NCI-H1048 (cell line): ENCODE results near the gene ZNF804B.
"Not testable (repeated sequence)": the region's sequence is repeated elsewhere in the genome, so short reads cannot be mapped to it uniquely, and the experiment has no call there.

Experiments
- DNase-seq: peaks from one replicate; lab custom pipeline; 2025; lab: John Stamatoyannopoulos, UW

Gene ZNF804B

DNA sequence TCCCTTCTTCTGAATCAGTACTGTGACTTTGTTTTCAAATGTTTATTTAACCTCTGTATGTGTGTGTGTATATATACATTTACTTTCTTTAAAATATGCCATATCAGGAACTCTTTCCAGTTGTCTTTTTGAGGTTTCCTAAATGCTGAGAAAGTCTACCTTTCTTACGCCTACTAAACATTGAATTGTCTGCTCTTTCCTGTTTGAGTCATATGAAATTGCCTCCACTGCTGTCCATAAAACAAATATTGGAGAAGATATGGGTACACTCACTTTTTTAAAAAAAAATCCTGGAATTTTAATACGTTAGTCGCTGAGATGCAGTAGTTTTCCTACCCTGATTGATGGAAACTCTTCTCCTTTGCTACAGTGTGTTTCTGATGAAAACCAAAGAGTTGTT is 334.8 kb downstream of the ZNF804B start:
- DNase-seq = no peak

DNA sequence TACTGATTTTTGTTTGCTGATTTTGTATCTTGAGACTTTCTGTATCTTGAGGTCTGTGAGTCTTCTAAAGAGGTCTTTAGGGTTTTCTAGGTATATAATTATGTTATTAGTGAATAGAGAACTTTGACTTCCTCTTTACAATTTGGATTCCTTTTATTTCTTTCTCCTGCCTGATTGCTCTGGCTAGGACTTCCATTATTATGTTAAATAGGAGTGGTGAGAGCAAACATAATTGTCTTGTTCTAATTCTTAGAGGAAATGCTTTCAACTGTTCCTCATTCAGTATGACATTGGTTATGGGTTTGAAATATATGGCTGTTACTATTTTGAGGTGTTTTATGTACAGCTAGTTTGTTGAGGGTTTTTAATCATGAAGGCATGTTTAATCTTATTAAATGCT is 344.1 kb downstream of the ZNF804B start:
- no peak for DNase-seq

DNA sequence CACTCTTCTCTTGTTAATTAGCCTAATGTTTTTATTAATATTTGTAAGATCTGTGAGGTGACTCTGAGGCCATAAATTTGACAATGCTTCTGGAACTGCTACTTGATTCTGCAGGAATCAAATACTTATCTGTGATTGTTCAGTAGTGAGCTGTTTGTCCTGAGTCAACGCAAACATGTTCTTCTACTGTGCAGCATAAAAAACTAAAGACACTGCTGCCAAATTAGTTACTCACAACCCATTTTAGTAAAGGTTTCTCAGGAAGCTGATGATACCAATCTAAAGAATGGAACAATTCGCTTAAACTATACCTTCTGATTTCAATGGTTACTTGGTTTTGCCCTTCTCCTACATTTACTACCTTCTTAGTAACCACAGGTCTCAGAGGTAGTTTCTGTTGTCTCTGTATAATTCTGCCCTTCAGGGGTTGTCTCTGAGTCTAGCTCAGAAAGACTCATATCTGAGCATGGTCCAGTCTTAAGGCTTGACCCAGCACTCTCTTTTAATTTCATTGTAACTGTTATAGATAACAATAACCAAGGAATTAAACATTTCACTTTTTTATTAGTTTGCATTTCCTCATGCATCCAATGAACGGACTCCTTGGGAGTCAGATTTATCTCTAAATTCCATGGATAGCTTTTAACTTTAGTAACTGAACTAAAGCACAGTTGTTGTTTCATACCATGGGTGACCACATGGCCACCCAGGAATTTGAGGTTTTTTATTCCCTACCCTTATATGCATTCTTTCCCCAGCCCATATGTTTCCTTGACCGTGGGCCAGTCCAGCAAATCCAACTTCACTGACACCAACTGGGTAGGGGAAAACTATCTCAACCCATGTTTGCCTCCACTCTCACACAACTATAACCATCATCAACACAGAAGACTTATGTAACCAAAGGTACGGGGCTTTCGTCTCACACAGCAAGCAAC is 345.5 kb downstream of the ZNF804B start:
- DNase-seq = no peak

DNA sequence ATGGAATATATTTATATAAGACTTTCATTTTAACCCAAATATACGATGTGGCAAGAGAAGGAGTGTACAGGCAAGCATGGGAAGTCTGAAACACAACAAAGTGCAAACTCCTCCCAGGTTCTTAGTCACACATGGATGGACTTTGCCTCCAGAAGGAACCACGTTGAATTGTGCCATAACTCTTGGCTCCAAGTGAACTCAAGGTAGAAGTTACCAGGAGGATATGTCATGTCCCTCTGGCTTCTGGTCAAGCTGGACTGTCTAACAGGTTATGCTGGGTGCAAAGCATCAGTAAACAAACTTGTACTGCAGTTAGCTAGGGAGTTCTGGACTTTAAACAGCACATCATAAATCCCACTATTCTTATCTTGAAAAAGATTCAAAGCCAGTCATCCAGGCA is 364.4 kb downstream of the ZNF804B start:
- no peak for DNase-seq

DNA sequence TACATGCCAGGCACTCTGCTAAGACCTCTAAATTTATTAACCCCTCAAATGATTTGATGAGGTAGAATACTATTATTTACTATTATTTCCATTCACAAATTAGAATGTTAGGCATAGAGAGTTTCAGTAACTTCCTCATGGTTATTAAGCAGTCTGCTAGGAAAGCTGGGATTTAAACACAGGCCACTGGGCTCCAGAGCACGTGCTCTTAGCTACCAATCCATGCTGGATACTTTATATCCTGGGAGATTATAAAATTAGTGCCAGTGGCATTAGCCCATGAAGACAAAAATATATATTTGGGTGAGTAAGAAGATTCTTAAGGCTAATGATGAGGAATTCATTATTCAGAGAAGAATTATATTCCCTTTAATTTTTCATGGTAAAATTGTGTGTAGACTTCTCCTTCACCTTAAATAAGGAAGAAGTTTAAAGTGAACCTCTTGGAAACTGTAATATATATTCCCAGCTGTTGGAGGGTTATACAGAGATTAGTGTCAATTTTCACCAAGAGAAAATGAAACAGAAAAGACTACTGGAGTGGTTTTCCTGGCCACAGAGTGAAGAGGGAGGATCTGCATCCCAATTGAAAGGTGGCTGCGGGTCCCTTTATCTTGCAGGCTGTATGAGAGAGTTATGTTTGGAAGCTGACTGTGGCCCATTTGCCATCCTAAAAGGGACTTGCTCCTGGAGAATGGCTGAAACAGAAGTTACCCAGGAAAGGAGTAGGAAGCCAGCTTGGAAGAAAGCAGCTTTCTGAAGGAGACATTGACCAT is 370.3 kb downstream of the ZNF804B start:
- DNase-seq = no peak

DNA sequence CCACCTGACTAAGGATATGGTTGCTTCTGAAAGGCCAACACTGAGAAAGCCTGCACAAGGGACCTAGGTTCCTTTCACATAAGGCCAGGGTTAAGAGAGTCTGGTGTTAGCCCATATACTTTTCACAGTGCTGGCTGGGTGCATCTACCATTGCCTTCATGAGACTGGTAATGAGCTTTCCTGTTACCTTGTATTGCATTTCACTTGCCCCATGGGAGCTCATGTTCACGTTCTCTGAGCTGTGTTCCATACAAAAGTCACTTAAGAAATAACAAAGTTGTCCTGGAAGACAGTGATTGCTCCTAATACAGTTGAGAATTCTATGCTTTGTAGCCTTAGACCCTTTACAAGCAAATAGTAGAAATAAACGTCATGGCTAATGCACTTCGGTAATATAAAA is 373.9 kb downstream of the ZNF804B start:
- no peak for DNase-seq

DNA sequence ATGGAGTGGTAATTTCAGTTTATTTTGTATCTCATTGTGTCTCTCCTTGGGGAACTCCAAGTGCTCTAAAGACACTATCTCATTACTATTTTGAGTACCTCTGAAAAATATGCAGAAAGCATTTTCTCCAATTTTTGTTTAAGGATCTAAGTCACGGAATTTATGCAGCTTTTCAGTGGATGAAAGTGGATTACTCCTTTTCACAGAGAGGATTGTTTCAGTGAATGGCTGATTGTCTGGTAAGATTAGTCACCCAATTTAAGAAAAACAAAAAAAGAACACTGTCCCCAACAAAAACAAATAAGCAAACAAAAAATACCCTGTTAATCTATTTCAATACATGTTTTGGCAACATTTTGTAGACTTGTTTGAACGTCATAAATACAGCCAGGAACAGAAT is 374.3 kb downstream of the ZNF804B start:
- DNase-seq = no peak

DNA sequence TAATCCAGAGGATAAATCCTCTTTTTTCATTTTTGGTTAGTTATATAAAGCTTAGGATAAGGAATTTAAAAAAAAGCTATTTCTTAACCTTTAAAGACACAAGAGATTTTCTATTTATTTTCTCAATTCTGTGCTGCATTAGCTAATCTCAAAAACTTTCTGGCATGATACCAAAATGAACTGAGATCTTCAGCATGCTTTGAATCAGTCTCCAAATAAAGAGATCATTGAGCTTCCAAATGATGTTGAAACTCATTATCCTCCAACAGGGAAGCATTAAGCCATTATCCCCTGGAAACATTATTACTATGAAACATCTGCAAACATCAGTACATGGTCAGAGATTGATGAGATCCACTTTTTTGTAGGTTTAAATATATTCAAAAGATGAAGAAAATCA is 386.3 kb downstream of the ZNF804B start:
- DNase-seq = no peak

DNA sequence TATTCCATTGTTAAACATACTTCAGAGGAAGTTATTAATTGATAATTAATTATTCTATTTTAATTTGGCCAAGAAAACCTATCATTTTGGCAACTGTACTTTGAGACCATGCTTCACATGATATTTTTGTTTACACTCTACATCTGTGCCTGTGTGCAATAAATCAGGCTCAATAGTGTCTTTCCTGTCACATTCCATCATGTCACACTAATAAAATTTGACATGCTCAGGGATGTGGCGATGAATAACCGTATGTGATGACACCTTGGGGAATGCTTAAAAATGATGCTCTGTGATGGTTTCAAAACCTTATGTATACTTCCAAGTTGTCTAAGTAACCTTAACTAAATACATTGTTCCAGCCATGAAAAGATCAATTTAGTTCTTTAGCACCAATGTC is 400.6 kb downstream of the ZNF804B start:
- DNase-seq = no peak

DNA sequence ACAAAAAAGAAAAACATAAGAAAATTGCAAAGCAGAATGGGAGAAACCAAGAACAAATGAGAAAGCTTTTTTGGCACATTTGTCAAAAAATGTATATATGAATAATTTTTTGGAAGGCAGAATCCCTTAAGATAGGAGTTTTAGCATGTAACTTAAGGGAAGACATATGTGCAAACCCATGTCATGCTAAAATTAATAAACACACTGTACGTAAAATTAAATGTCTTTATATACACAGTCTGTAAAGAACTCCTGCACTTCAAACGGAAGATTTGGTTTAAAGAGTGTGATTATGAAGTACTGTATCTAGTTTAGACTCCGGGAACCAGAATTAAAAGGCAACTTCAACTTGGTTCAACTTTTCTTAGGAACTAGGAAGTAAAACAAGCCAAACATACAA is 405.9 kb downstream of the ZNF804B start:
- no peak for DNase-seq

DNA sequence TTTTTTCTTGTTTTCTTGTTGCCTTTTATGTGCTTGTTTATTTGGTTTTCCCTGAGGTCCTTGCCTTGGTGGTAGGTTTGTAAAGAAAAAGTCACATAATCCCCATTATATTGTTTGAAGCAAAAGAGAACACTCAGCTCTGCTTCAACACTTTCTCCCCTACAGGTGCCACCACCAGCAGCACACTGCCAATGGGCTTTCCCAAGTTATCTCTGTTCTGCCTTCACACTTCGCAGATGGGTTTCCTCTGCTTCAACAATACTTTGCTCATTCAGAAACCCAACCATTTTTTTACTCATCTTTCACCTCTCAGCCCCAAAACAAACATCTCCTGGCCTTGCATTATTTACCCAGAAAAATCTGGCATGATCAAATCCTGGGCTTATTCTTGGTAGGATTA is 411.1 kb downstream of the ZNF804B start:
- no peak for DNase-seq

DNA sequence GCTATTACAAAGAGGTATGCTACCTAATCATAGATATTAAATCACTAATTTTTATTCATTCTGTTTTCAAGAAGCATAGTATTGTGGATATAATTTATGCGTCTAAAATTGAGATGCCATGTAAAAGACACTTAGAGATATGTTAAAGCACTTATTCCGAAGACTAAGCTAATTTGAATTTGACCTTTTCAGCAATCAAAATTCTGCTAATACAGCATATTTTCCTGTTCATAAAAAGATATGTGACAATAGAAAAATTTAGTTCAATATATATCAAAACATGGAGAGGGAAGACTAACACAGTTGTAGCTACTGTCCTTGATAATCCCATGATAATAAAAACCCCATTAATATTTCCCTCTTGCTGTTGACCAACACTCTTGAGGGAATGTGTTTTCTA is 422.6 kb downstream of the ZNF804B start:
- DNase-seq = no peak

DNA sequence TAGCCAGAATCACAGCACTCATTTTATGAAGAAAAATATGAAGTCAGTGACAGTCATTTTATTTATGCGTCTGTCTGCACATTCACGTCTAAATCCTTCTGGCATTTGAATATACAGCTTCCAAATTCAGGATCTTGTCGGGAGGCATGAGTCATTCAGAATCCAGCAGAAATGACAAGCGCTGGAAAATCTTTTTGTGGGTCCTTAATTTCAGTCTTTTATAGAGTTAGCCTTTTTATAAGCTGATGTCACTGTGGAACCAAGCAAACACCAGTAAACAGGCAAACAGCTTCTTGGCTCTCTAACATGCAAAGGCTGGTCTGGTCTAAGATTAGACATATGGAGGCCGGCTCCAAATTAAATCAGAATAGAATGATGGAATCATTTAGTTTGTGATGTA is 424.2 kb downstream of the ZNF804B start:
- DNase-seq = no peak

DNA sequence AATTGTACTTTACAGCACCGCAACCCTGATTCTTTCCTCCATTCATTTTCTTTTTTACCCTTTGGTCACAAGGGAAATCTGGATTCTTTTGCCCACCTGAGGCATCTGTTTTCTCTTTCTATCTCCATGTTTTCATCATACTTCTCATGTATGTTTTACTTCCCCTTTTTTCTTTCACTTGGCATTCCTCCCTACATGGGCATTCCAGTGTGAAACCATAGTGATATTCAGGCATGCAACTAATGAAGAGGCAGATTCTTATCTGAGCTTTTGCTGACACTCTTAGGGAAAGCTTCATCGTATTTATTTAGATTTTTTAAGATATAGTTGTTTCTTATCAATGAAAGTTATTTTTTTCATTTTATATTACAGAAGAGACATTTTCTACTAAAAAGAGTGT is 441.3 kb downstream of the ZNF804B start:
- no peak for DNase-seq

DNA sequence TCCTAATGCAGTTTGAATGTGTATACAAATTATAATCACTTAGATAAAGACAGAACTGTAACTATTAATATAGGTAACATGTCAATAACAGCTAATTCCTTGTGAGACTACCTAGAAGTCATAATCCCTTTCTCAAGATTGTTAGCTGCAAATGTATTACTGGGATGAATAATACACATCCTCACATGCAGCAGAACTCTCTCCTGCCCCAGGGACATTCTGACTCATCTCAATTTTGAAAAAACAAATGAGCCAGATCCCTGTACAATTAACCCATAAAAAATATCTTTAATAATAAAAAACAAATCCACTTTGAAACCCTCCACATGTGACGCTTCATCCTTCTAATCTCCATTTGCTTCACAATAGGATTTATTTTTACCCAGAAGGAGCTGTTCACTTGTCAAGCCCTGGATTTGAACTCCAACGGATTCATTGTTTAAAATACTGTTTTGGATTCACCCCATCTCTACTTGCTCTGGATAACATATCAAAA is 464.4 kb downstream of the ZNF804B start:
- no peak for DNase-seq

DNA sequence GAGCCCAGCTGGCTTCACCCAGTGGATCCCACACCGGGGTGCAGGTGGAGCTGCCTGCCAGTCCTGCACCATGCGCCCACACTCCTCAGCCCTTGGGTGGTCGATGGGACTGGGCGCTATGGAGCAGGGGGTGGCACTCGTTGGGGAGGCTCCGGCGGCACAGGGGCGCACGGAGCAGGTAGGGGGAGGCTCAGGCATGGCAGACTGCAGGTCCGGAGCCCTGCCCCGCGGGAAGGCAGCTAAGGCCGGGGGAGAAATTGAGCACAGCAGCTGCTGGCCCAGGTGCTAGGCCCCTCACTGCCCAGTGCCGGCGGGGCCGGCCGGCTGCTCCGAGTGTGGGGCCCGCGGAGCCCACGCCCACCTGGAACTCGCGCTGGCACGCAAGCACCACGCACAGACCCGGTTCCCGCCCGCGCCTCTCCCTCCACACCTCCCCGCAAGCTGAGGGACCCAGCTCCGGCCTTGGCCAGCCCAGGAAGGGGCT is 469.2 kb downstream of the ZNF804B start:
- DNase-seq = not testable (repeated sequence)

DNA sequence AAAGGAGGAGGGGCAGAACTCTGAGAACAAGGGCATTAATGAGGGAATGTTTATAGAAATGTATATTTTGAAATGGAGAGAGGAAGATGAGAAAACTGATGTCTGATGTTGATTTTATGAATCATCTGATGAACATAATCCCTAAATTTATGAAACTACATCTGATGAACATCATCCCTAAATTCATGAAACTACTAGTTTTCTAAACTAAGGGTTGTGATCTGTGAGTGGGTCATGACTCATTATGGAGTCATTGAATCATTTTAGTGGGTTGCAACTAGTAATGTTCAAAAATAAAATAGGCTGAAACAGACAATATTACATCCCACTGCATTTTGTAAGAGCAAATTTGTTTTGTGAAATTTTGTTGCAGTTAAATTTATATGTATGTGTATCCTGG is 478.7 kb downstream of the ZNF804B start:
- DNase-seq = no peak

DNA sequence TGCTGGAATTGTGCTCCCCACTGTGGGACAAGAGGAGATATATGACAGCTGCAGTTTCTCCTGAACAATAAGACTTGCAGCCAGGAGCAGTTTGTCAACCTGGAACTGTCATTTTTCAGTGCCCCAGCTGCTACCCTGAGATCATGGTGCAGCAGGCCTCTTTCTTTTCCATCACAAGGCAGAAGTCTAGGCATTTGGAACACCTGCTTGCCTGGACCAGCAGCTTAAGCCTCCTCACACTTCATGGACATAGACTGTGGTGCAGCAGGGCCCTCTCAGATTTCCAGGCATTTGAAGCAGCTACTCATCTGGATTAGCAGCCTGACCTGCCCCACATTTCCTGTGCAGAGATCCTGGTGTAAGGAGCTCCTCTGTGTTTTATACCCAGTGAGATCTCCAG is 486.7 kb downstream of the ZNF804B start:
- DNase-seq = no peak

DNA sequence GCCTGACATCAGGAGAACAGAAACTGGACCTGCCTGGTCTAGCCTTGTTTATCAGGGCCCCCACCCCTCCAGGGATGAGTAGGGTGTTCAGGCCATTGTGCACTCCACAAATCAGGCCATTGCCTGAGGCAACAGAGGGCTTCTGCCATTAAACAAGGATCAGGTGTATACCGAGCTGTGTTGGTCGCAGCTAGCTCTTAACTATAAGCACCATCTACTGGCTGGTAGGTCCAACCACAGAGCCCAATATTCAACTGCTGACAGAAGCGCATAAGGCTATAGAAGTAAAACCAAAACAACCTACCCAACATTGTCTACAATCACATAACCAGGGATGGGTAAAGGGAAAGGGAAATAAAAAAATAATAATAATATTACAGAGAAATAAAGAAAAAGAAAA is 487.7 kb downstream of the ZNF804B start:
- DNase-seq = no peak

DNA sequence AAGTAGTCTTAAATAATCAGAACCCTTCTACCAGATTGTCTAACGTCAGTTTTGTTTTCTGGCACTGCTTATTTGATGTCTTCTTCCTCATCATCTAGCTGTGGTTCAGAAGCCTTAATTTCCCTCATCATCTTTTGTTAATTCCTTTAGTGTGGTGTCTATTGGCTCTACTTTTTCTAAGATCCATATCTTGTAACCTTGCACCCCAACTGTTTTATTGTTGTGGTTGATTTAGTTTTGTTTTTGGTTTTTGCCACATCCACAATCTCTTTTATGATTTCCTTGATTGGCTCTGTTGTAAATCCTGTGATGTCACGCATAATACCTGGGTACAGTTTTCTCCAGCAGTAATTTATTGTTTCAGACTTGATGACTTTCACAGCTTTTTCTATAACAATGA is 499.6 kb downstream of the ZNF804B start:
- no peak for DNase-seq

DNA sequence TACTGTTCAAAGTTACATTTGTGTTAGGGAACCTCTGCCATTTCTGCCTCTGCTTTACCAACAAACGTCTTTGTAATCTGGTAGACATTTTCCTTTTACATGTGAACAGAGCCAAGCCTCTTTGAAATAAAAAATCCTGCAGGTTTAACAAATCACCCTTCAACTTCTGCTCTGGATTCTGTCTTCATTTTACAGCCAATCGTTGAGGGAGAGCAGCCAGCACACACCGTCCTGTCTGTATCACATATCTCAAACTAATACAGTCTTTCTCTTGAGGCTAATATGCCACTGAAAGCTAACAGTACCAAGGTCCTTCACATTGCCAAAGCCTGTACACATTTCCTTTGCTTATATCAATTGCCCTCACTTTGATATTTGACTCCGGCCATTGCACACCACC is 504.6 kb downstream of the ZNF804B start:
- no peak for DNase-seq

DNA sequence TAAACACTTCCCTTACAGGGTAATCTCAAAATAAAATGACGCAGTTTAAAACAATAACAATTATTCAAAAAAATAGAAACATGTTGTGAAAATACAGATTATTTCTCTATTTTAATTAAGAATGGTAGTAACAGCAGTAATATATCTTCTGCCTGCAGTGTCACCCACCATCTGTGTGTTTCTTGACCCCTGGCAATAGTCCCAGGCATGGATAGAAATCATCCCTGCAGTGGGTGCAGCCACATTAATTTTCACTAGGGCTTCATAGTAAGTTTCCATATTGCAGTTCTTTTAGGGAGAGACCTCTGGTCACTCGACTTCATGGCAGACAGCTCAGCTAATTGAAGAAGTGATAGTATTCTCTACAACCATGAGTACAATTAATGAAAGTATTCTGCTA is 506.1 kb downstream of the ZNF804B start:
- DNase-seq = no peak

DNA sequence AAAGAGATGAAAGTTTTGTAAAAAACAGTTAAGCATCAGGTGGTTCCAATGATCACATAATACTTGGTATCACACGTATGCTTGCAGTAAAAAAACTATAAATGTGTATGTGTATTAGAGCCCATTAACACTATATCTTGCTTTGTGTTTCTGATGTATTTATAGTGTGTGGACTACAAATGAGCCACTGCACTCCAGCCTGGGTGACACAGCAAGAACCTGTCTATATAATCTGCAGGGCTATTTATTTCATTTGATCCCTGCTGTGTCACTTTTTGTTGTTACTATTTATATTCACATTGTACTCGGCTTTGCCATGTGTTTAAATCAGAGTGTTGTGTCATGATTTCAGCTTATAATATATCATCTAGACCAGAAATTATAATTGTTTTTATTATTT is 523.8 kb downstream of the ZNF804B start:
- no peak for DNase-seq
